Testis (tissue), 2 donors: ENCODE data around the gene KLHL33.

Source experiments
- POLR2A ChIP-seq: fragments of 450-650 bp; IDR thresholded peaks from one replicate; pipeline ENCODE4 v1.6.1; 2017; ENCODE audit warnings: antibody characterized with exemption, mild to moderate bottlenecking, moderate library complexity
- TF ChIP-seq, protein P1 (sequence below), 3 experiments: fragments of 450-650 bp in 2 of 3; fragments of 200-600 bp in 1 of 3; sonication (generic) in 1 of 3; IDR thresholded peaks; one replicate each; pipeline ENCODE4 v1.5.1; 2016 to 2019; ENCODE audit warnings: antibody characterized with exemption in 3 of 3, mild to moderate bottlenecking in 2 of 3, moderate library complexity in 1 of 3

- TF ChIP-seq POLR2A = no peak
- TF ChIP-seq, protein P1, sequence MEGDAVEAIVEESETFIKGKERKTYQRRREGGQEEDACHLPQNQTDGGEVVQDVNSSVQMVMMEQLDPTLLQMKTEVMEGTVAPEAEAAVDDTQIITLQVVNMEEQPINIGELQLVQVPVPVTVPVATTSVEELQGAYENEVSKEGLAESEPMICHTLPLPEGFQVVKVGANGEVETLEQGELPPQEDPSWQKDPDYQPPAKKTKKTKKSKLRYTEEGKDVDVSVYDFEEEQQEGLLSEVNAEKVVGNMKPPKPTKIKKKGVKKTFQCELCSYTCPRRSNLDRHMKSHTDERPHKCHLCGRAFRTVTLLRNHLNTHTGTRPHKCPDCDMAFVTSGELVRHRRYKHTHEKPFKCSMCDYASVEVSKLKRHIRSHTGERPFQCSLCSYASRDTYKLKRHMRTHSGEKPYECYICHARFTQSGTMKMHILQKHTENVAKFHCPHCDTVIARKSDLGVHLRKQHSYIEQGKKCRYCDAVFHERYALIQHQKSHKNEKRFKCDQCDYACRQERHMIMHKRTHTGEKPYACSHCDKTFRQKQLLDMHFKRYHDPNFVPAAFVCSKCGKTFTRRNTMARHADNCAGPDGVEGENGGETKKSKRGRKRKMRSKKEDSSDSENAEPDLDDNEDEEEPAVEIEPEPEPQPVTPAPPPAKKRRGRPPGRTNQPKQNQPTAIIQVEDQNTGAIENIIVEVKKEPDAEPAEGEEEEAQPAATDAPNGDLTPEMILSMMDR (IDR thresholded peaks at IDR 0.05) = no peak
Observed at GRCh38 chr14:20376071-20376588, 59.8 kb downstream of the KLHL33 start.
